NT2/D1 (cell line): ENCODE data around the gene CREB5.

Experiments used
- SUZ12 ChIP-seq: IDR thresholded peaks from 2 replicates; pipeline ENCODE4 v1.6.1; 2011; ENCODE audit not compliant: insufficient read length, insufficient read depth; ENCODE audit errors: extremely low read depth
- YY1 ChIP-seq: IDR thresholded peaks from 2 replicates; pipeline ENCODE4 v1.6.1; 2011; ENCODE audit not compliant: insufficient read length, insufficient read depth
- ZNF274 ChIP-seq: IDR thresholded peaks from 2 replicates; pipeline ENCODE4 v1.6.1; 2011; ENCODE audit warnings: mild to moderate bottlenecking, low read depth, low read length

DNA sequence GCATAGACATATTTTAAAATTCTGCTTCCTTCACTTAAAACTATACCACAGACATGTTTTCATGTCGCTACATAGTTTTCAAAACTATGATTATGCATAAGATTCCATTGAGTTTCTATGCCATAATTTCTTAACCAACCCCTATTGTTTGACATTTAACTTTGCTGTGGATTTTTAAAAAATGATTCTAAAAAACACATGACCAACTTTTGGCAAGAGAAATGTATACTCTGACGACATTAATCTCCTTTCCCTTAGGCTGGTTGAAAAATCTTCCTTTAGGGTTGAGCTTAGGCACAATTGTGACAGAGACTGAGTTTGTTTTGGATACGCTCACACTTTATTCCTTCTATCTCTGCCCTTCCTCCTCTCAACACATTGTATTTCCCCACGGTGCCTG, 14.9 kb downstream of the CREB5 start:
- no peak for TF ChIP-seq ZNF274
- no peak for TF ChIP-seq SUZ12
- TF ChIP-seq YY1 = no peak
